ENCODE data around the gene TMEM59L. TPM values are rescaled to one million over a fixed set of nuclear protein-coding genes. Genes with fewer than 3 reads are reported as not detected.
A peak's percentile ranks its signal among the peaks of the same experiment; 100 is the strongest.

Gene TMEM59L
- total and polyA plus RNA-seq, 10 of the 15 experiments (the other 5 are each of a cell fraction or from before 2014, with no cell fraction given) = 0.06 TPM; not detected in 9

- TF ChIP-seq PRDM15 (CRISPR knock-in tag; IDR thresholded peaks at IDR 0.05) (no peak), PKNOX1 (IDR thresholded peaks at IDR 0.05) (peak; percentile 64; the same call in 1 of the 2 replicates), REST (IDR thresholded peaks at IDR 0.05; ENCODE audit: low read depth, low read length) (no peak), GATAD2B (conservative IDR thresholded peaks at IDR 0.05; ENCODE audit: low read depth) (peak; percentile 73), SRF (IDR thresholded peaks at IDR 0.05; ENCODE audit: low read depth in 2 of 2, low read length in 2 of 2) (0 out of 4 replicates have a peak, but pooled peaks of 1 of the 2 experiments have one; percentile 12)
Measured at GRCh38 chr19:18571564-18572344, 40.9 kb upstream of the TMEM59L start, which contains the start of gene UBA52 (continued).
